ENCODE data around the gene CORO6. TPM values are rescaled to one million over a fixed set of nuclear protein-coding genes. Genes with fewer than 3 reads are reported as not detected.

Gene CORO6
- total and polyA plus RNA-seq, 10 of the 15 experiments (the other 5 are each of a cell fraction or from before 2014, with no cell fraction given), result 0.26 to 5.0 (median 1.7) TPM; not detected in 1

DNA sequence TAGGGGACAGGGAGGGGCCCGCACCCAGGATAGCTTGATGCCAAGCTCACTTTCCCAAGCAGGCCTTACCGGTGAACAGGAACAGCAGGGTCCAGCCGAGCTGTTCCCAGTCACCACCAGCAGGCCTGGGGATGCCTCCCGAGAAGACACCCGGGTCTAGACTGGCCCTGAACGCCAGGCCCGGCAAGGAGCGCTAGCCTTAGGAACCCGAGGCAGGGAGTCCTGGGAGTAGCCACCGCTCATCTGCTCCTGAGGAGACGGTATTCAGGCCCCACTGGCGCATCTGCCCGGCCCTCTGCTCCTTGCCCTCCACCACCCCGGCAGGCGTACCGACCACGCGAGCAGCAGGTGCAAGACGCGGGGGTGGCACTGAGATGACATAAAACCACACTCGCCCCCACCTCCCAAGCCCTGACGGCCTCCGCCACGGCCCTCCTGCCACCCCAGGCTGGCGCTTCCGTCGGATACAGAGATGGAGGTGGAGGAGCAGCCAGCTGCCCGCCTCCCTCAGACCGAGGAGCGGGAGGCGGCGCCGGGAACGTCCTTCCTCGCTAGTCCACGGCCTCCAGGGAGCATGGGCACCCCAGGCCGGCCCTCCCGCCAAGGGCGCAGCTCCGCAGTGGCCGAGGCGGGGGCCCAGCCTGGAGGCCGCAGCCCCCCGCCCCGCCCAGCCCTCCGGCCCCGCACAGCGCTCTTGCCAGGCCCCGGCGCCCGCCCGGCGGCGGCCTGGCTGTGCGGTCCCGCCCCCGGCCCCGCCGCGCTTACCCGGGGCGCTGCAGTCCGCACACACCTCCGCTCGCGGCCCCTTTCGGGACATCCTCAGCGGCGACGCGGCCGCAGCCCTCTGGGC lies 33.9 kb downstream of the CORO6 start:
- SMC1A ChIA-PET (ENCODE audit: uncharacterized antibody, unreplicated experiment), result interaction anchor here (1.1 to 2.9 kb wide), 3 partner anchors 20 to 29 kb away, joined by 3 to 15 read pairs (median 7); no protein-coding TSS in a partner anchor
- peaks cover 33% of the 10 kb centered on the region for H3K79me2 ChIP-seq (ENCODE audit: control insufficient read depth, insufficient read depth, low read length)
- no peak for TF ChIP-seq GABPA (IDR thresholded peaks at IDR 0.05; ENCODE audit: low read depth)
- TF ChIP-seq, protein P1, sequence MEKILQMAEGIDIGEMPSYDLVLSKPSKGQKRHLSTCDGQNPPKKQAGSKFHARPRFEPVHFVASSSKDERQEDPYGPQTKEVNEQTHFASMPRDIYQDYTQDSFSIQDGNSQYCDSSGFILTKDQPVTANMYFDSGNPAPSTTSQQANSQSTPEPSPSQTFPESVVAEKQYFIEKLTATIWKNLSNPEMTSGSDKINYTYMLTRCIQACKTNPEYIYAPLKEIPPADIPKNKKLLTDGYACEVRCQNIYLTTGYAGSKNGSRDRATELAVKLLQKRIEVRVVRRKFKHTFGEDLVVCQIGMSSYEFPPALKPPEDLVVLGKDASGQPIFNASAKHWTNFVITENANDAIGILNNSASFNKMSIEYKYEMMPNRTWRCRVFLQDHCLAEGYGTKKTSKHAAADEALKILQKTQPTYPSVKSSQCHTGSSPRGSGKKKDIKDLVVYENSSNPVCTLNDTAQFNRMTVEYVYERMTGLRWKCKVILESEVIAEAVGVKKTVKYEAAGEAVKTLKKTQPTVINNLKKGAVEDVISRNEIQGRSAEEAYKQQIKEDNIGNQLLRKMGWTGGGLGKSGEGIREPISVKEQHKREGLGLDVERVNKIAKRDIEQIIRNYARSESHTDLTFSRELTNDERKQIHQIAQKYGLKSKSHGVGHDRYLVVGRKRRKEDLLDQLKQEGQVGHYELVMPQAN (conservative IDR thresholded peaks at IDR 0.05), result peak; percentile 39; the same call in 1 of the 2 replicates
- TF ChIP-seq FOXK2 (IDR thresholded peaks at IDR 0.05), result no peak
- TF ChIP-seq EZH2 (IDR thresholded peaks at IDR 0.05; ENCODE audit: borderline replicate concordance, control insufficient read depth, low read depth, low read length), result no peak
- no peak for TF ChIP-seq ATF7 (IDR thresholded peaks at IDR 0.05; ENCODE audit: low read depth)
- TF ChIP-seq FOS (IDR thresholded peaks at IDR 0.05; ENCODE audit: borderline replicate concordance, extremely low read depth, insufficient read length), result no peak
- no peak for TF ChIP-seq POLR2A (IDR thresholded peaks at IDR 0.05; ENCODE audit: low read depth, low read length)
- no peak for TF ChIP-seq YY1 (IDR thresholded peaks at IDR 0.05; ENCODE audit: low read depth, low read length)
- TF ChIP-seq RCOR1 (conservative IDR thresholded peaks at IDR 0.05; ENCODE audit: low read depth, low read length), result no peak
- no peak for TF ChIP-seq EP300 (IDR thresholded peaks at IDR 0.05; ENCODE audit: borderline replicate concordance in 1 of 2, control insufficient read depth in 1 of 2, low read depth in 2 of 2, low read length in 2 of 2)
- TF ChIP-seq BCL11A (IDR thresholded peaks at IDR 0.05; ENCODE audit: low read depth, low read length), result 0 out of 2 replicates have a peak, but pooled peaks have one; percentile 5
- peak in 1 of 2 experiments; percentile 73; a peak in 2 of 4 replicates for TF ChIP-seq BHLHE40 (IDR thresholded peaks at IDR 0.05; ENCODE audit: borderline replicate concordance in 1 of 2, low read depth in 2 of 2, low read length in 1 of 2)
- no peak for TF ChIP-seq TAF1 (IDR thresholded peaks at IDR 0.05; ENCODE audit: borderline replicate concordance, low read depth, low read length)
- no peak for TF ChIP-seq RFX5 (IDR thresholded peaks at IDR 0.05; ENCODE audit: low read depth, low read length)
- TF ChIP-seq, protein P2, sequence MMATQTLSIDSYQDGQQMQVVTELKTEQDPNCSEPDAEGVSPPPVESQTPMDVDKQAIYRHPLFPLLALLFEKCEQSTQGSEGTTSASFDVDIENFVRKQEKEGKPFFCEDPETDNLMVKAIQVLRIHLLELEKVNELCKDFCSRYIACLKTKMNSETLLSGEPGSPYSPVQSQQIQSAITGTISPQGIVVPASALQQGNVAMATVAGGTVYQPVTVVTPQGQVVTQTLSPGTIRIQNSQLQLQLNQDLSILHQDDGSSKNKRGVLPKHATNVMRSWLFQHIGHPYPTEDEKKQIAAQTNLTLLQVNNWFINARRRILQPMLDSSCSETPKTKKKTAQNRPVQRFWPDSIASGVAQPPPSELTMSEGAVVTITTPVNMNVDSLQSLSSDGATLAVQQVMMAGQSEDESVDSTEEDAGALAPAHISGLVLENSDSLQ (IDR thresholded peaks at IDR 0.05), result no peak
- TF ChIP-seq SIX5 (IDR thresholded peaks at IDR 0.05; ENCODE audit: low read depth, low read length, severe bottlenecking), result no peak
- TF ChIP-seq ZNF384 (IDR thresholded peaks at IDR 0.05; ENCODE audit: borderline replicate concordance, low read depth, low read length), result no peak
- TF ChIP-seq SMARCA5 (IDR thresholded peaks at IDR 0.05), result no peak
- no peak for TF ChIP-seq IRF3 (IDR thresholded peaks at IDR 0.05)

More for the DNA sequence above, 33.9 kb downstream of the CORO6 start:
- Histone ChIP-seq H3K9ac (ENCODE audit: control insufficient read depth, insufficient read depth, low read length) (peak overlapping the region; percentile 78), H3K9me3 (replicated peaks; ENCODE audit: control insufficient read depth, insufficient read depth, low read length) (no peaks in the 10 kb centered on the region), H3K4me1 (ENCODE audit: control insufficient read depth, insufficient read depth, low read length) (peaks cover 51% of the 10 kb centered on the region), H3K4me3 (peak overlapping the region; percentile 94), H3K27me3 (replicated peaks in 1 of 2; ENCODE audit: control insufficient read depth in 2 of 2, insufficient read depth in 2 of 2, low read length in 1 of 2) (no peaks in the 10 kb centered on the region; a peak in 1 of 4 replicates), H2AFZ (ENCODE audit: control insufficient read depth, low read depth, low read length) (peak overlapping the region; percentile 52), H3K27ac (ENCODE audit: control insufficient read depth, insufficient read depth) (peak overlapping the region; percentile 58), H3K4me2 (ENCODE audit: control insufficient read depth, insufficient read depth) (peak overlapping the region; percentile 89), H3K36me3 (ENCODE audit: control insufficient read depth in 2 of 2, insufficient read depth in 2 of 2, low read length in 1 of 2) (no peaks in the 10 kb centered on the region; a peak in 1 of 4 replicates), H4K20me1 (ENCODE audit: control insufficient read depth, insufficient read depth) (no peaks in the 10 kb centered on the region)
- WGBS (ENCODE audit: insufficient coverage, insufficient replicate concordance, low lambda C conversion rate, missing lambda C conversion rate), result under 1% methylated on average over 59 of the region's 72 CpGs
- ChIA-PET RAD21 (ENCODE audit: unreplicated experiment) (interaction anchor here (0.8 to 2.0 kb wide), 6 partner anchors 18 to 343 kb away, joined by 3 to 11 read pairs (median 4); no protein-coding TSS in a partner anchor), POLR2A (interaction anchor here (0.9 to 3.1 kb wide), 4 partner anchors 10 to 28 kb away, joined by 3 to 9 read pairs (median 4); no protein-coding TSS in a partner anchor), CTCF (interaction anchor here (1.1 to 6.7 kb wide), 8 partner anchors 8 to 342 kb away, joined by 3 to 82 read pairs (median 6); no protein-coding TSS in a partner anchor)
- no TSS peak for BruUV-seq (replicated peaks)
- in situ Hi-C loops (cut with MboI) (no loop called here), intact Hi-C loops (cut with micrococcal nuclease; ENCODE audit: unreplicated experiment) (no loop called here)
- FAIRE-seq (peak; percentile 35), DNase-seq (ENCODE audit: low read depth, low spot score) (no peak), ATAC-seq (peak; percentile 3)
